HG03457 (cell line): Measurements from ENCODE around the gene C22orf15.
"Not testable (repeated sequence)": the region's sequence is repeated elsewhere in the genome, so short reads cannot be mapped to it uniquely, and the experiment has no call there.

Experiments
- ATAC-seq: cut with Tn5 transposase; IDR thresholded peaks from one replicate; pipeline ENCODE4 v1.9.1; 2021; ENCODE audit warnings: moderate number of reproducible peaks; ENCODE audit not compliant: unreplicated experiment

C22orf15 gene

GRCh38 chr22:23762842-23763578, at the start of gene C22orf15:
C22orf15 (plus strand) TSS chr22:23762990; CDS start chr22:23763307, 317 bp downstream.
- no peak for ATAC-seq

GRCh38 chr22:23713696-23714595, 48.8 kb upstream of the C22orf15 start:
- ATAC-seq, result no peak

GRCh38 chr22:23714596-23715578, 47.9 kb upstream of the C22orf15 start:
- no peak for ATAC-seq

- no peak for ATAC-seq
Measured at GRCh38 chr22:23715806-23716375, 46.9 kb upstream of the C22orf15 start.

- ATAC-seq, result no peak
Measured at GRCh38 chr22:23716811-23717801, 45.7 kb upstream of the C22orf15 start.

GRCh38 chr22:23718371-23719165, 44.2 kb upstream of the C22orf15 start:
- ATAC-seq, result no peak

GRCh38 chr22:23720855-23721254, 41.9 kb upstream of the C22orf15 start:
- ATAC-seq, result no peak

- ATAC-seq, result no peak
Measured at GRCh38 chr22:23722160-23722559, 40.6 kb upstream of the C22orf15 start.

GRCh38 chr22:23722724-23723123, 40.1 kb upstream of the C22orf15 start:
- ATAC-seq, result no peak

- not testable (repeated sequence) for ATAC-seq
Measured at GRCh38 chr22:23728108-23728507, 34.7 kb upstream of the C22orf15 start.

- ATAC-seq, result no peak
Measured at GRCh38 chr22:23737696-23738095, 25.1 kb upstream of the C22orf15 start.

- no peak for ATAC-seq
Measured at GRCh38 chr22:23742505-23743264, 20.1 kb upstream of the C22orf15 start.

GRCh38 chr22:23743303-23743705, 19.5 kb upstream of the C22orf15 start:
- ATAC-seq, result no peak

- ATAC-seq, result no peak
Measured at GRCh38 chr22:23744001-23744400, 18.8 kb upstream of the C22orf15 start.

GRCh38 chr22:23744485-23744884, 18.3 kb upstream of the C22orf15 start:
- ATAC-seq, result no peak

GRCh38 chr22:23745791-23746190, 17.0 kb upstream of the C22orf15 start:
- ATAC-seq, result no peak

GRCh38 chr22:23749841-23750301, 12.9 kb upstream of the C22orf15 start:
- ATAC-seq, result no peak

GRCh38 chr22:23750367-23750713, 12.4 kb upstream of the C22orf15 start:
- ATAC-seq, result no peak
